Measurements from ENCODE around the gene RSPH9.

RSPH9 gene

GRCh38 chr6:43687437-43688347 lies 42.9 kb downstream of the RSPH9 start, which contains the start of gene MRPS18A:
TSS of gene MRPS18A (minus strand) at chr6:43687791. CDS start at chr6:43687779, 12 bp downstream.
- H3K18ac ChIP-seq (ENCODE audit: low read length) = peak within 1 kb of the TSS; percentile 53
- peak; percentile 41 for DNase-seq (ENCODE audit: low spot score)
- H3K4me2 ChIP-seq (ENCODE audit: insufficient read depth, low read length, poor library complexity, severe bottlenecking) = peak within 1 kb of the TSS; percentile 72
- H3K9me3 ChIP-seq (replicated peaks in 1 of 2; ENCODE audit: control insufficient read depth in 2 of 2, insufficient read depth in 1 of 2, low read depth in 1 of 2, low read length in 2 of 2) = no peaks in the 10 kb centered on the region
- peak within 1 kb of the TSS; percentile 91 to 98 for H3K4me3 ChIP-seq (ENCODE audit: low read length in 2 of 2)
- H4K91ac ChIP-seq (ENCODE audit: low read depth, low read length, poor library complexity) = no peak within 1 kb of the TSS
- H2AFZ ChIP-seq (ENCODE audit: low read length) = peak within 1 kb of the TSS; percentile 89
- H3K4me1 ChIP-seq (ENCODE audit: control insufficient read depth in 2 of 2, insufficient read depth in 1 of 2, low read depth in 1 of 2, low read length in 2 of 2) = peaks cover 4 to 10% of the 10 kb centered on the region in 2 donors
- H3K27me3 ChIP-seq (ENCODE audit: control insufficient read depth in 3 of 3, insufficient read depth in 3 of 3, low read depth in 1 of 3, low read length in 3 of 3) = peaks cover 0 to 2% (median 0%) of the 10 kb centered on the region in 3 experiments
- H2BK15ac ChIP-seq (ENCODE audit: low read length) = no peak within 1 kb of the TSS
- H2BK120ac ChIP-seq (ENCODE audit: low read depth, low read length) = no peak within 1 kb of the TSS
- no peak within 1 kb of the TSS for H3K27ac ChIP-seq (replicated peaks; ENCODE audit: low read length)
- no peak within 1 kb of the TSS for H3K23ac ChIP-seq (ENCODE audit: low read depth, low read length, poor library complexity)
- H3K9ac ChIP-seq (ENCODE audit: low read depth, low read length, poor library complexity) = peak within 1 kb of the TSS; percentile 79
- H3K4ac ChIP-seq (ENCODE audit: low read length) = no peak within 1 kb of the TSS
- peaks cover 1 to 19% of the 10 kb centered on the region in 2 donors for H3K36me3 ChIP-seq (replicated peaks in 1 of 2; ENCODE audit: control insufficient read depth in 2 of 2, insufficient read depth in 2 of 2, low read length in 2 of 2)
- H2BK5ac ChIP-seq (ENCODE audit: low read length) = no peak within 1 kb of the TSS
- H3K14ac ChIP-seq (ENCODE audit: low read length) = no peak within 1 kb of the TSS
- no peak within 1 kb of the TSS for H4K8ac ChIP-seq (ENCODE audit: low read depth, low read length)
- no peaks in the 10 kb centered on the region for H3K79me1 ChIP-seq (ENCODE audit: low read depth, low read length)
- no CpG with 5 or more reads among the region's 43 CpGs for WGBS, 2 donors (ENCODE audit: extremely low coverage in 2 of 2, insufficient read length in 2 of 2, insufficient replicate concordance in 1 of 2)
- H2BK12ac ChIP-seq (ENCODE audit: low read length) = no peak within 1 kb of the TSS
- no peak within 1 kb of the TSS for H2AK5ac ChIP-seq (ENCODE audit: low read depth, low read length)

- Histone ChIP-seq H2AK5ac (ENCODE audit: low read depth, low read length) (no peak overlapping the region), H3K4ac (ENCODE audit: low read length) (no peak overlapping the region), H3K27me3 (ENCODE audit: control insufficient read depth in 3 of 3, insufficient read depth in 3 of 3, low read depth in 1 of 3, low read length in 3 of 3) (peaks cover 0 to 2% (median 0%) of the 10 kb centered on the region in 3 experiments), H3K79me1 (ENCODE audit: low read depth, low read length) (no peaks in the 10 kb centered on the region), H3K14ac (ENCODE audit: low read length) (no peak overlapping the region), H2BK12ac (ENCODE audit: low read length) (no peak overlapping the region), H2BK15ac (ENCODE audit: low read length) (no peak overlapping the region), H3K23ac (ENCODE audit: low read depth, low read length, poor library complexity) (no peak overlapping the region), H2BK5ac (ENCODE audit: low read length) (no peak overlapping the region), H3K9ac (ENCODE audit: low read depth, low read length, poor library complexity) (no peak overlapping the region), H3K27ac (replicated peaks; ENCODE audit: low read length) (no peak overlapping the region), H3K9me3 (replicated peaks in 1 of 2; ENCODE audit: control insufficient read depth in 2 of 2, insufficient read depth in 1 of 2, low read depth in 1 of 2, low read length in 2 of 2) (no peaks in the 10 kb centered on the region), H3K4me2 (ENCODE audit: insufficient read depth, low read length, poor library complexity, severe bottlenecking) (no peak overlapping the region), H3K18ac (ENCODE audit: low read length) (no peak overlapping the region), H3K4me1 (ENCODE audit: control insufficient read depth in 2 of 2, insufficient read depth in 1 of 2, low read depth in 1 of 2, low read length in 2 of 2) (peaks cover 4 to 10% of the 10 kb centered on the region in 2 donors), H4K8ac (ENCODE audit: low read depth, low read length) (no peak overlapping the region), H2AFZ (ENCODE audit: low read length) (no peak overlapping the region), H3K4me3 (ENCODE audit: low read length in 2 of 2) (no peak overlapping the region), H2BK120ac (ENCODE audit: low read depth, low read length) (no peak overlapping the region), H4K91ac (ENCODE audit: low read depth, low read length, poor library complexity) (no peak overlapping the region), H3K36me3 (replicated peaks in 1 of 2; ENCODE audit: control insufficient read depth in 2 of 2, insufficient read depth in 2 of 2, low read length in 2 of 2) (peaks cover 0 to 9% of the 10 kb centered on the region in 2 donors)
- no CpG with 5 or more reads among the region's 2 CpGs for WGBS, 2 donors (ENCODE audit: extremely low coverage in 2 of 2, insufficient read length in 2 of 2, insufficient replicate concordance in 1 of 2)
- no peak for DNase-seq (ENCODE audit: low spot score)
These were observed 44.6 kb downstream of the RSPH9 start for GRCh38 chr6:43689421-43689820.

- Histone ChIP-seq H3K4me3 (ENCODE audit: low read length in 2 of 2) (no peak overlapping the region), H4K8ac (ENCODE audit: low read depth, low read length) (no peak overlapping the region), H3K9ac (ENCODE audit: low read depth, low read length, poor library complexity) (no peak overlapping the region), H3K79me1 (ENCODE audit: low read depth, low read length) (no peaks in the 10 kb centered on the region), H3K4me2 (ENCODE audit: insufficient read depth, low read length, poor library complexity, severe bottlenecking) (no peak overlapping the region), H4K91ac (ENCODE audit: low read depth, low read length, poor library complexity) (peak overlapping the region; percentile 86), H3K27ac (replicated peaks; ENCODE audit: low read length) (no peak overlapping the region), H3K14ac (ENCODE audit: low read length) (peak overlapping the region; percentile 23), H2AK5ac (ENCODE audit: low read depth, low read length) (no peak overlapping the region), H3K18ac (ENCODE audit: low read length) (peak overlapping the region; percentile 45), H3K23ac (ENCODE audit: low read depth, low read length, poor library complexity) (no peak overlapping the region), H3K36me3 (replicated peaks in 1 of 2; ENCODE audit: control insufficient read depth in 2 of 2, insufficient read depth in 2 of 2, low read length in 2 of 2) (no peaks in the 10 kb centered on the region), H3K9me3 (replicated peaks in 1 of 2; ENCODE audit: control insufficient read depth in 2 of 2, insufficient read depth in 1 of 2, low read depth in 1 of 2, low read length in 2 of 2) (no peaks in the 10 kb centered on the region), H2BK15ac (ENCODE audit: low read length) (peak overlapping the region; percentile 22), H3K27me3 (ENCODE audit: control insufficient read depth in 3 of 3, insufficient read depth in 3 of 3, low read depth in 1 of 3, low read length in 3 of 3) (no peaks in the 10 kb centered on the region), H3K4ac (ENCODE audit: low read length) (no peak overlapping the region), H2BK5ac (ENCODE audit: low read length) (peak overlapping the region; percentile 30), H2BK12ac (ENCODE audit: low read length) (no peak overlapping the region), H2AFZ (ENCODE audit: low read length) (peak overlapping the region; percentile 47), H3K4me1 (ENCODE audit: control insufficient read depth in 2 of 2, insufficient read depth in 1 of 2, low read depth in 1 of 2, low read length in 2 of 2) (peaks cover 19 to 36% of the 10 kb centered on the region in 2 donors), H2BK120ac (ENCODE audit: low read depth, low read length) (no peak overlapping the region)
- no peak for DNase-seq (ENCODE audit: low spot score)
- WGBS, 2 donors (ENCODE audit: extremely low coverage in 2 of 2, insufficient read length in 2 of 2, insufficient replicate concordance in 1 of 2) = no CpG with 5 or more reads among the region's 9 CpGs
These were observed 50.6 kb downstream of the RSPH9 start for GRCh38 chr6:43695215-43695966.

GRCh38 chr6:43695967-43696291 lies 51.1 kb downstream of the RSPH9 start:
- no peak overlapping the region for H3K27ac ChIP-seq (replicated peaks; ENCODE audit: low read length)

More at GRCh38 chr6:43695967-43696291, 51.1 kb downstream of the RSPH9 start:
- Histone ChIP-seq H3K14ac (ENCODE audit: low read length) (no peak overlapping the region), H2AK5ac (ENCODE audit: low read depth, low read length) (no peak overlapping the region), H2AFZ (ENCODE audit: low read length) (no peak overlapping the region), H3K27me3 (ENCODE audit: control insufficient read depth in 3 of 3, insufficient read depth in 3 of 3, low read depth in 1 of 3, low read length in 3 of 3) (no peaks in the 10 kb centered on the region), H2BK15ac (ENCODE audit: low read length) (no peak overlapping the region), H3K4me1 (ENCODE audit: control insufficient read depth in 2 of 2, insufficient read depth in 1 of 2, low read depth in 1 of 2, low read length in 2 of 2) (peaks cover 19 to 36% of the 10 kb centered on the region in 2 donors), H3K36me3 (replicated peaks in 1 of 2; ENCODE audit: control insufficient read depth in 2 of 2, insufficient read depth in 2 of 2, low read length in 2 of 2) (no peaks in the 10 kb centered on the region), H3K18ac (ENCODE audit: low read length) (no peak overlapping the region), H3K9me3 (replicated peaks in 1 of 2; ENCODE audit: control insufficient read depth in 2 of 2, insufficient read depth in 1 of 2, low read depth in 1 of 2, low read length in 2 of 2) (no peaks in the 10 kb centered on the region), H3K23ac (ENCODE audit: low read depth, low read length, poor library complexity) (no peak overlapping the region), H4K91ac (ENCODE audit: low read depth, low read length, poor library complexity) (no peak overlapping the region), H3K9ac (ENCODE audit: low read depth, low read length, poor library complexity) (no peak overlapping the region), H3K4me3 (ENCODE audit: low read length in 2 of 2) (no peak overlapping the region), H3K4ac (ENCODE audit: low read length) (no peak overlapping the region), H4K8ac (ENCODE audit: low read depth, low read length) (no peak overlapping the region), H2BK12ac (ENCODE audit: low read length) (no peak overlapping the region), H2BK5ac (ENCODE audit: low read length) (no peak overlapping the region), H2BK120ac (ENCODE audit: low read depth, low read length) (no peak overlapping the region), H3K4me2 (ENCODE audit: insufficient read depth, low read length, poor library complexity, severe bottlenecking) (no peak overlapping the region), H3K79me1 (ENCODE audit: low read depth, low read length) (no peaks in the 10 kb centered on the region)
- no peak for DNase-seq (ENCODE audit: low spot score)
- WGBS, 2 donors (ENCODE audit: extremely low coverage in 2 of 2, insufficient read length in 2 of 2, insufficient replicate concordance in 1 of 2) = no CpG with 5 or more reads among the region's 4 CpGs
